ENCODE results near the gene TRABD2B.

- no peak for TF ChIP-seq POLR2A (IDR thresholded peaks at IDR 0.05; ENCODE audit: borderline replicate concordance, extremely low read depth, insufficient read depth, insufficient read length)
- TF ChIP-seq CTCF (IDR thresholded peaks at IDR 0.05 in 2 of 3, conservative IDR thresholded peaks at IDR 0.05 in 1 of 3; ENCODE audit: borderline replicate concordance in 1 of 3, insufficient read depth in 1 of 3, low read depth in 2 of 3, low read length in 2 of 3) = no peak
- no peak for TF ChIP-seq CBX3 (IDR thresholded peaks at IDR 0.05; ENCODE audit: low read depth)
These were observed 49.7 kb downstream of the TRABD2B start for GRCh38 chr1:47947531-47947930.

All from HCT116 (cell line).